PFSK-1 (cell line): Measurements from ENCODE around the gene CAMSAP2.

Experiments used
- POLR2AphosphoS5 ChIP-seq: IDR thresholded peaks from 2 replicates; pipeline ENCODE4 v1.6.1; 2012; ENCODE audit warnings: low read depth, mild to moderate bottlenecking, control low read depth, low read length, moderate library complexity
- REST ChIP-seq, 2 experiments: IDR thresholded peaks; 2 replicates each; pipeline versions ENCODE4 v1.6.1 to v1.8.0; 2011 to 2012; ENCODE audit warnings: low read depth in 2 of 2, low read length in 2 of 2, control low read depth in 1 of 2, inconsistent platforms in 1 of 2, mild to moderate bottlenecking in 1 of 2, moderate library complexity in 1 of 2; ENCODE audit not compliant: insufficient read depth in 1 of 2
- SIN3A ChIP-seq: IDR thresholded peaks from 2 replicates; pipeline ENCODE4 v1.6.1; 2012; ENCODE audit warnings: mild to moderate bottlenecking, low read length, moderate library complexity, borderline replicate concordance; ENCODE audit not compliant: insufficient read depth
- TAF1 ChIP-seq: IDR thresholded peaks from 2 replicates; pipeline ENCODE4 v1.6.1; 2012; ENCODE audit warnings: low read length, control low read depth, borderline replicate concordance; ENCODE audit not compliant: insufficient read depth

GRCh38 chr1:200899451-200899915 lies 160.8 kb downstream of the CAMSAP2 start:
- TF ChIP-seq TAF1 (no peak), POLR2AphosphoS5 (no peak), SIN3A (no peak), REST (IDR thresholded peaks at IDR 0.05; ENCODE audit: insufficient read depth in 1 of 2, low read depth in 2 of 2, low read length in 2 of 2) (no peak)
